Bronchial epithelial cell (primary cell): ENCODE data around the gene BEAN1. TPM values are rescaled to one million over a fixed set of nuclear protein-coding genes. Genes with fewer than 3 reads are reported as not detected.

Source experiments
- DNase-seq: peaks from one replicate; pipeline ENCODE4 v3.0.0-alpha.2; 2010; ENCODE audit warnings: low read depth
- FAIRE-seq: peaks from 2 replicates; lab custom pipeline; 2011; peaks lifted over from hg19 to GRCh38; lab: Jason Lieb, UNC
- H3K27me3 ChIP-seq: 2 replicates; pipeline ENCODE4 v1.5.1; 2011; ENCODE audit warnings: low read length; ENCODE audit not compliant: control insufficient read depth, insufficient read depth
- H3K36me3 ChIP-seq: 2 replicates; pipeline ENCODE4 v1.5.1; 2011; ENCODE audit warnings: low read length; ENCODE audit not compliant: control insufficient read depth, insufficient read depth
- H3K4me3 ChIP-seq: 2 replicates; pipeline ENCODE4 v1.5.1; 2011; ENCODE audit warnings: mild to moderate bottlenecking, low read depth, low read length, control low read depth
- CTCF ChIP-seq: IDR thresholded peaks from 2 replicates; pipeline ENCODE4 v1.5.1; 2011; ENCODE audit warnings: mild to moderate bottlenecking, moderate library complexity, low read length, control low read depth, inconsistent platforms; ENCODE audit not compliant: insufficient read depth, severe bottlenecking
- total RNA-seq: library from RNA; depleted of rRNA; stranded (reverse); fragments of >200 nt; gene quantifications from 2 replicates; pipeline ENCODE4 v1.2.1, GENCODE V29; 2014

The BEAN1 gene
- total RNA-seq, 1 donor from 2014 or later: not detected

- Histone ChIP-seq H3K4me3 (no peak overlapping the region), H3K36me3 (no peaks in the 10 kb centered on the region), H3K27me3 (no peaks in the 10 kb centered on the region)
- TF ChIP-seq CTCF: no peak
- DNase-seq: no peak
- no peak for FAIRE-seq
Measured at GRCh38 chr16:66502020-66502913, 75.2 kb downstream of the BEAN1 start.

- no peak for FAIRE-seq
- Histone ChIP-seq H3K4me3 (no peak overlapping the region), H3K36me3 (no peaks in the 10 kb centered on the region), H3K27me3 (no peaks in the 10 kb centered on the region)
- no peak for DNase-seq
- no peak for TF ChIP-seq CTCF
Measured at GRCh38 chr16:66503030-66503429, 75.9 kb downstream of the BEAN1 start.

GRCh38 chr16:66503612-66504011 lies 76.5 kb downstream of the BEAN1 start:
- H3K4me3 ChIP-seq: no peak overlapping the region
- H3K27me3 ChIP-seq: no peaks in the 10 kb centered on the region
- TF ChIP-seq CTCF: no peak
- FAIRE-seq (no peak), DNase-seq (no peak)
- H3K36me3 ChIP-seq: no peaks in the 10 kb centered on the region

- DNase-seq: no peak
- Histone ChIP-seq H3K36me3 (no peaks in the 10 kb centered on the region), H3K4me3 (no peak overlapping the region), H3K27me3 (no peaks in the 10 kb centered on the region)
- no peak for FAIRE-seq
- no peak for TF ChIP-seq CTCF
Measured at GRCh38 chr16:66507731-66508239, 80.7 kb downstream of the BEAN1 start.

- FAIRE-seq: peak; percentile 90
- Histone ChIP-seq H3K27me3 (no peaks in the 10 kb centered on the region), H3K36me3 (no peaks in the 10 kb centered on the region), H3K4me3 (no peak overlapping the region)
- DNase-seq: peak; percentile 98
- TF ChIP-seq CTCF: no peak
Measured at GRCh38 chr16:66508248-66508913, 81.3 kb downstream of the BEAN1 start.
